Lower leg skin (tissue), 4 donors: Measurements from ENCODE around the gene ZFP36L1. TPM values are rescaled to one million over a fixed set of nuclear protein-coding genes. Genes with fewer than 3 reads are reported as not detected.

ENCODE experiments used
- DNase-seq, 2 donors: peaks; one replicate each; pipeline ENCODE4 v3.0.0-alpha.2; 2019; ENCODE audit warnings: low spot score in 2 of 2
- H3K4me3 ChIP-seq: fragments of 200-600 bp; sonication (generic); 2 replicates; pipeline ENCODE4 v1.5.1; 2017; ENCODE audit warnings: mild to moderate bottlenecking, low read depth; ENCODE audit not compliant: poor library complexity, severe bottlenecking
- POLR2A ChIP-seq, 2 donors: fragments of 450-650 bp; IDR thresholded peaks; one replicate each; pipeline ENCODE4 v1.6.1; 2016 to 2017; ENCODE audit warnings: antibody characterized with exemption in 2 of 2, mild to moderate bottlenecking in 1 of 2, moderate library complexity in 1 of 2
- WGBS, 2 donors: methylation state at CpG; one replicate each; pipeline ENCODE4 v1.1.5; 2018; 5-methylcytosine and 5-hydroxymethylcytosine counted together
- intact Hi-C: fragments of 100-400 bp; cut with DNase I; formaldehyde crosslinking; loops from one replicate; pipeline ENCODE4 v1.15.0; 2023; ENCODE audit warnings: low total_unique reads
- total RNA-seq, 4 donors: library from RNA; depleted of rRNA; stranded (reverse); fragments of >200 nt; gene quantifications; one replicate each; pipeline ENCODE4 v1.1.0, GENCODE V29; 2016
- TF ChIP-seq, protein P1 (sequence below), 3 donors: fragments of 450-650 bp; IDR thresholded peaks; one replicate each; pipeline ENCODE4 v1.5.1; 2016; ENCODE audit warnings: antibody characterized with exemption in 3 of 3, mild to moderate bottlenecking in 3 of 3, moderate library complexity in 2 of 3

The ZFP36L1 gene
- total RNA-seq, 4 donors from 2014 or later: 466 to 2,618 (median 922) TPM

DNA sequence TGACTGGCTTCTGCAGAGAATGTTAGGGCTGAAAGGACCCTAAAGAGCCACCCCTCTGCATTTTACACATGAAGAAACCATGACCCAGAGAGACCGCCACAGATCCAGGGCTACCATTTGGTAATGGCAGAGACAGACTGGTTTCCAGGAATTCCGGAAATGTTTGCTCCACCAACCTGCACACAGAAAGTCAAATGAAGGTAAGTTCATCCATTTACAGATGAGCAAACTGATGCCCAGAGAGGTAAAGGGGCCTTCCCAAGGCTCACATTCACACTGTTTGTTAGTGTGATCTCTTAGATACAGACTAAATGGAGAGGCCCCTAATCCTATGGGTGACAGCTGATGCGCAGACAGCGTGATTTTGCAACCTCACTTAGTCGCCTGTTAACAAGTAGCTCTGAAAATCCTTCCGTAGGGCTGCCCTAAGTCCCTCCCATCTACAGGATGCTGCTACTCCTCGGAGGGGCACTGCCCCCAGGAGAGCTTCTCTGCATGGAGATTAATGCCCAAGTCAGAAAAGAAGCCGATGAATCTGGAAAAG, 33.8 kb downstream of the ZFP36L1 start:
- 98 to 99% methylated on average over 8 of the region's 8 CpGs for WGBS, 2 donors
- DNase-seq: no peak
- intact Hi-C loops: no loop called here
- TF ChIP-seq, protein P1, sequence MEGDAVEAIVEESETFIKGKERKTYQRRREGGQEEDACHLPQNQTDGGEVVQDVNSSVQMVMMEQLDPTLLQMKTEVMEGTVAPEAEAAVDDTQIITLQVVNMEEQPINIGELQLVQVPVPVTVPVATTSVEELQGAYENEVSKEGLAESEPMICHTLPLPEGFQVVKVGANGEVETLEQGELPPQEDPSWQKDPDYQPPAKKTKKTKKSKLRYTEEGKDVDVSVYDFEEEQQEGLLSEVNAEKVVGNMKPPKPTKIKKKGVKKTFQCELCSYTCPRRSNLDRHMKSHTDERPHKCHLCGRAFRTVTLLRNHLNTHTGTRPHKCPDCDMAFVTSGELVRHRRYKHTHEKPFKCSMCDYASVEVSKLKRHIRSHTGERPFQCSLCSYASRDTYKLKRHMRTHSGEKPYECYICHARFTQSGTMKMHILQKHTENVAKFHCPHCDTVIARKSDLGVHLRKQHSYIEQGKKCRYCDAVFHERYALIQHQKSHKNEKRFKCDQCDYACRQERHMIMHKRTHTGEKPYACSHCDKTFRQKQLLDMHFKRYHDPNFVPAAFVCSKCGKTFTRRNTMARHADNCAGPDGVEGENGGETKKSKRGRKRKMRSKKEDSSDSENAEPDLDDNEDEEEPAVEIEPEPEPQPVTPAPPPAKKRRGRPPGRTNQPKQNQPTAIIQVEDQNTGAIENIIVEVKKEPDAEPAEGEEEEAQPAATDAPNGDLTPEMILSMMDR (IDR thresholded peaks at IDR 0.05): no peak
- no peak for TF ChIP-seq POLR2A (IDR thresholded peaks at IDR 0.05)
- no peak overlapping the region for H3K4me3 ChIP-seq

DNA sequence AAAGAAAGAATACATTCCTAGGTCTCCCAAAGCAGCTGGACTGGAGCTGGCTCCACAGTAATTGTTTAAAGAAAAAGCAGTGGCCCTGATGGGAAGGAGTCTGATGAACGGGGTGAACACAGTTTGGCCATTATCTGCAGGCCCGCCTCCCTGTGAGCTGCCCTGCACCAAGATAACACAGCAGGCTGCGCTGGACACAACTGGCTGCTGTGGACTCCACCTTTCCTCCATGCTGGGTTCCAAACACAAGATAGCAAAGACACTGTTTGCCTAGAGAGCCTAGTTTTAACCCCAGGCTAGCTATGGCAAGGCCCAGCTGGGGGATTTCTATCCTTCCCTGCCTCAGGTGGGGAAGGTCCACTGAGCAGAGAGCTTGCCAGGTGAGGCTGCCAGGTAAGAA, 34.6 kb downstream of the ZFP36L1 start:
- no peak overlapping the region for H3K4me3 ChIP-seq
- WGBS, 2 donors: 92 to 97% methylated on average over 3 of the region's 3 CpGs
- no peak for TF ChIP-seq POLR2A (IDR thresholded peaks at IDR 0.05)
- TF ChIP-seq, protein P1 (IDR thresholded peaks at IDR 0.05): no peak
- intact Hi-C loops: no loop called here
- DNase-seq: no peak

- H3K4me3 ChIP-seq: no peak overlapping the region
- WGBS, 2 donors: 43 to 62% methylated on average over 4 of the region's 4 CpGs
- intact Hi-C loops: no loop called here
- TF ChIP-seq, protein P1 (IDR thresholded peaks at IDR 0.05): no peak
- TF ChIP-seq POLR2A (IDR thresholded peaks at IDR 0.05): no peak
- DNase-seq: no peak
These were observed 35.2 kb downstream of the ZFP36L1 start for GRCh38 chr14:68757618-68758081.

DNA sequence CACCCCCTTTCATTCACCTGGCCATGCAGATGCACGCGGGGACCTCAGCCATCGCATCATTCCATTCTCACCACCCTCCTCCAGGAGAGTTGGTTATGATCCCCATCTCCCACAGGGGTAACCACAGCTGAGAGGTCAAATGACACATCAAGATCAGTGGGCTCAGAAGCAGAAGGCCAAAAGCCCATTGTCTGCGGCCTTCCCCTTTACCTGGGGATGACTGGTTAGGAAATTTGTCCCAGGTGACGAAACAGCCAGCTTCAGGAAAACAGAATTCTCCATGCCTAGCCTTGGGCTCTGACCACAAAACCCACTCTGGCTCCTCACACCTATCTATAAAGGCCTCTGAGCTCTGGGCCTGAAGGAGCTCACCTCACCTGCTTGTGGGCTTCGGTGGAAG, 36.1 kb downstream of the ZFP36L1 start:
- intact Hi-C loops: no loop called here
- TF ChIP-seq, protein P1 (IDR thresholded peaks at IDR 0.05): no peak
- no peak for TF ChIP-seq POLR2A (IDR thresholded peaks at IDR 0.05)
- DNase-seq: no peak
- no peak overlapping the region for H3K4me3 ChIP-seq
- 83 to 95% methylated on average over 6 of the region's 6 CpGs for WGBS, 2 donors

DNA sequence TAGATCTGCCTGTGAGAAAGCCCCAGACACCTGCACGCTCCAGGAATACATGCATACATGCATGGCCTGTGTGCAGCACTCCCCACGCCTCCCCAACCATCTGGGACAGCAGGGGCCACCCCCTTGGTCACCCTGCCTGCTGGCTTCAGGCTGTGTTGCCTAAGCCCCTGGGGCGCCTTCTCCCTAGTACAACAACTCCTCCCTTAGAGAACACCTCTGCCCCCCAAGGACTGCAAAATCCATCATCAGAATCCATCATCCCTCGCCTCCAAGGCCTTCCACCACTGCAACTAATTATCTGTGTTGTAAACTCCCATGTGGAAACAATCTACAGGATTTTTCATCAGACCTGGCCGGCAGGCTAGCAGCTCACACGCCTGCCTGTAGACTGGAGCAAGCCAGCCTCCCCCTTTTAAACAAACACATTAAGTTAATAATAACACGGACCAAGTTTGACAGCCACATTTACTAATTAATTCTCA, 36.8 kb downstream of the ZFP36L1 start:
- TF ChIP-seq, protein P1 (IDR thresholded peaks at IDR 0.05): no peak
- no peak for TF ChIP-seq POLR2A (IDR thresholded peaks at IDR 0.05)
- WGBS, 2 donors: 77 to 78% methylated on average over 7 of the region's 7 CpGs
- H3K4me3 ChIP-seq: no peak overlapping the region
- DNase-seq: no peak
- intact Hi-C loops: no loop called here

DNA sequence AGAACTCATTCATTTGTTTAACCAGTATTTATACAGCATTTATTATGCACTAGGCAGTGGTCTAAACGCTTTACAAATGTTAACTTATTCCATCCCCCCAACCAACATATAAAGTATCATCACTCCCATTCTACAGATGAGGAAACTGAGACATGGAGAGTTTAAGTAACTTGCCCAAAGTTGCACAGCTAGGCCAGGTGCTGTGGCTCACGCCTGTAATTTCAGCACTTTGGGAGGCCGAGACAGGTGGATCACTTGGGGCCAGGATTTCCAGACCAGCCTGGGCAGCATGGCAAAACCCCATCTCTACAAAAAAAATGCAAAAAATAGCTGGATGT, 37.9 kb downstream of the ZFP36L1 start:
- DNase-seq: no peak
- no peak for TF ChIP-seq POLR2A (IDR thresholded peaks at IDR 0.05)
- TF ChIP-seq, protein P1 (IDR thresholded peaks at IDR 0.05): no peak
- no peak overlapping the region for H3K4me3 ChIP-seq
- WGBS, 2 donors: 96 to 100% methylated on average over 3 of the region's 3 CpGs
- intact Hi-C loops: no loop called here
